CD14-positive monocyte (primary cell): Measurements from ENCODE around the gene MRTFA. TPM values are rescaled to one million over a fixed set of nuclear protein-coding genes. Genes with fewer than 3 reads are reported as not detected.

ENCODE experiments used
- DNase-seq, 3 donors: peaks; one replicate each; pipeline ENCODE4 v3.0.0-alpha.2; 2011 to 2022
- H2AFZ ChIP-seq: 2 replicates; pipeline ENCODE4 v1.6.0; 2012; ENCODE audit warnings: mild to moderate bottlenecking, low read depth, low read length, inconsistent platforms; ENCODE audit not compliant: insufficient read depth, poor library complexity, severe bottlenecking
- H3K27ac ChIP-seq, 2 donors: 1 replicate in 1 of 2; 2 replicates in 1 of 2; pipeline ENCODE4 v1.5.1; 2012 to 2013; ENCODE audit warnings: low read length in 2 of 2, control low read depth in 1 of 2, inconsistent platforms in 1 of 2, low read depth in 1 of 2, mild to moderate bottlenecking in 1 of 2
- H3K27me3 ChIP-seq, 2 donors: one replicate each; pipeline versions ENCODE4 v1.6.0 to v1.6.1; 2011 to 2013; ENCODE audit warnings: low read length in 2 of 2; ENCODE audit not compliant: control insufficient read depth in 2 of 2, insufficient read depth in 2 of 2
- H3K36me3 ChIP-seq, 2 donors: replicated peaks in 1 of 2; 1 replicate in 1 of 2; 2 replicates in 1 of 2; pipeline versions ENCODE4 v1.5.1 to v1.6.1; 2012 to 2013; ENCODE audit warnings: low read length in 2 of 2, control low read depth in 1 of 2, inconsistent platforms in 1 of 2, mild to moderate bottlenecking in 1 of 2; ENCODE audit not compliant: insufficient read depth in 2 of 2, control insufficient read depth in 1 of 2
- H3K4me1 ChIP-seq, 2 donors: 1 replicate in 1 of 2; 2 replicates in 1 of 2; pipeline versions ENCODE4 v1.5.1 to v1.6.1; 2012 to 2013; ENCODE audit warnings: low read length in 2 of 2, control low read depth in 1 of 2, inconsistent platforms in 1 of 2, mild to moderate bottlenecking in 1 of 2, moderate library complexity in 1 of 2; ENCODE audit not compliant: insufficient read depth in 2 of 2, control insufficient read depth in 1 of 2
- H3K4me2 ChIP-seq: replicated peaks from 2 replicates; pipeline ENCODE3; 2012; ENCODE audit warnings: low read length, moderate library complexity, mild to moderate bottlenecking; ENCODE audit not compliant: poor library complexity, severe bottlenecking; ENCODE audit errors: extremely low read depth
- H3K4me3 ChIP-seq, 3 experiments: fragments of 200-600 bp in 1 of 3; sonication (generic) in 1 of 3; replicated peaks in 1 of 3; 1 replicate in 2 of 3; 2 replicates in 1 of 3; pipeline ENCODE4 v1.5.1; 2011 to 2013; ENCODE audit warnings: low read length in 3 of 3, mild to moderate bottlenecking in 3 of 3, control low read depth in 2 of 3, low read depth in 2 of 3, inconsistent platforms in 1 of 3, moderate library complexity in 1 of 3
- H3K79me2 ChIP-seq: 2 replicates; pipeline ENCODE4 v1.6.0; 2012; ENCODE audit warnings: mild to moderate bottlenecking, control low read depth, inconsistent platforms, low read length, moderate library complexity; ENCODE audit not compliant: insufficient read depth
- H3K9ac ChIP-seq: 2 replicates; pipeline ENCODE4 v1.6.0; 2017; ENCODE audit warnings: low read length, mild to moderate bottlenecking; ENCODE audit not compliant: insufficient read depth, poor library complexity, severe bottlenecking
- H3K9me3 ChIP-seq, 2 donors: replicated peaks in 1 of 2; 1 replicate in 1 of 2; 2 replicates in 1 of 2; pipeline versions ENCODE4 v1.5.1 to v1.6.1; 2012 to 2013; ENCODE audit warnings: low read length in 2 of 2, control low read depth in 1 of 2; ENCODE audit not compliant: control insufficient read depth in 1 of 2, insufficient read depth in 1 of 2
- H4K20me1 ChIP-seq: 2 replicates; pipeline ENCODE4 v1.6.0; 2012; ENCODE audit warnings: mild to moderate bottlenecking, low read length, control low read depth, moderate library complexity; ENCODE audit not compliant: insufficient read depth
- H3K27ac Mint-ChIP-seq, 7 donors: one replicate each; pipeline ENCODE4 v1.8.0; 2020; ENCODE audit warnings: mild to moderate bottlenecking in 7 of 7, mixed read lengths in 7 of 7, moderate library complexity in 6 of 7, inconsistent platforms in 2 of 7
- H3K27me3 Mint-ChIP-seq, 3 donors: one replicate each; pipeline ENCODE4 v1.8.0; 2021 to 2022; ENCODE audit warnings: low read depth in 3 of 3, mild to moderate bottlenecking in 3 of 3, mixed read lengths in 3 of 3, moderate library complexity in 3 of 3, inconsistent platforms in 1 of 3
- H3K36me3 Mint-ChIP-seq, 2 donors: one replicate each; pipeline ENCODE4 v1.8.0; 2020; ENCODE audit warnings: mixed read lengths in 2 of 2, inconsistent platforms in 1 of 2, mild to moderate bottlenecking in 1 of 2
- H3K4me1 Mint-ChIP-seq: one replicate; pipeline ENCODE4 v1.8.0; 2020; ENCODE audit warnings: mild to moderate bottlenecking, mixed read lengths
- H3K4me3 Mint-ChIP-seq, 2 donors: one replicate each; pipeline ENCODE4 v1.8.0; 2020; ENCODE audit warnings: mild to moderate bottlenecking in 2 of 2, mixed read lengths in 2 of 2, moderate library complexity in 1 of 2
- H3K9me3 Mint-ChIP-seq, 7 donors: one replicate each; pipeline ENCODE4 v1.8.0; 2020 to 2022; ENCODE audit warnings: mixed read lengths in 7 of 7, mild to moderate bottlenecking in 6 of 7, moderate library complexity in 6 of 7, inconsistent platforms in 2 of 7
- WGBS: methylation state at CpG from one replicate; pipeline ENCODE4 v1.1.5; 2013; ENCODE audit warnings: missing lambda C conversion rate; ENCODE audit not compliant: insufficient coverage; 5-methylcytosine and 5-hydroxymethylcytosine counted together
- intact Hi-C, 2 donors: fragments of 100-400 bp; cut with micrococcal nuclease; formaldehyde crosslinking; loops; one replicate each; pipeline versions ENCODE4 v1.15.0 to v1.15.1; 2023
- polyA plus RNA-seq, 3 donors: library from polyadenylated mRNA; depleted of rRNA in 1 of 3; unstranded in 2 of 3; stranded (reverse) in 1 of 3; fragments of 300-500 nt in 2 of 3; fragments of >200 nt in 1 of 3; fragmentation: Illumina TruSeq in 2 of 3; gene quantifications; 1 replicate in 2 of 3; 2 replicates in 1 of 3; pipeline ENCODE4 v1.2.3, GENCODE V29; 2012 to 2021
- TF ChIP-seq, protein P1 (sequence below): fragments of 200-600 bp; IDR thresholded peaks from one replicate; pipeline ENCODE4 v1.8.0; 2022; ENCODE audit warnings: antibody characterized with exemption, mild to moderate bottlenecking

Gene MRTFA
- polyA plus RNA-seq, 3 donors, result 14.1 to 33.8 (median 18.9) TPM

DNA sequence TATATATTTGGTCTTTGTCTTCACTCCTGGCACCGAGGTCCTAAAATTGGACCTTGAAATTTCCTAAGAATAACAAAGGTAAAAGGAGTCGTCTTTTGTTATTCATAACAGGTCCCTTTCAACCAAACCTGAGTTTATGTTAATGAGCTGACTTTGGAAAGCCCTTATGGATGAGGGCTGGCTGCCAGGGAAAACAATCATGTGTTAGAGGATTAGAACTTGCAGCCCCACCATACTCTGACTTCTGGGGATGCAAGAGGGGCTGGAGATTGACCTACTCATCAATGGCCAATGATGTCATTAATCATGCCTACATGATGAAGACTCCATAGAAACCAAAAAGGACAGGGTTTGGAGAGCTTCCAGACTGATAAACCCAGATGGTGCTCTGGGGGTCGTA is 118.9 kb downstream of the MRTFA start:
- no peak overlapping the region for H3K27ac ChIP-seq
- H4K20me1 ChIP-seq, result peaks cover 3% of the 10 kb centered on the region
- no CpG with 5 or more reads among the region's 3 CpGs for WGBS
- TF ChIP-seq, protein P1, sequence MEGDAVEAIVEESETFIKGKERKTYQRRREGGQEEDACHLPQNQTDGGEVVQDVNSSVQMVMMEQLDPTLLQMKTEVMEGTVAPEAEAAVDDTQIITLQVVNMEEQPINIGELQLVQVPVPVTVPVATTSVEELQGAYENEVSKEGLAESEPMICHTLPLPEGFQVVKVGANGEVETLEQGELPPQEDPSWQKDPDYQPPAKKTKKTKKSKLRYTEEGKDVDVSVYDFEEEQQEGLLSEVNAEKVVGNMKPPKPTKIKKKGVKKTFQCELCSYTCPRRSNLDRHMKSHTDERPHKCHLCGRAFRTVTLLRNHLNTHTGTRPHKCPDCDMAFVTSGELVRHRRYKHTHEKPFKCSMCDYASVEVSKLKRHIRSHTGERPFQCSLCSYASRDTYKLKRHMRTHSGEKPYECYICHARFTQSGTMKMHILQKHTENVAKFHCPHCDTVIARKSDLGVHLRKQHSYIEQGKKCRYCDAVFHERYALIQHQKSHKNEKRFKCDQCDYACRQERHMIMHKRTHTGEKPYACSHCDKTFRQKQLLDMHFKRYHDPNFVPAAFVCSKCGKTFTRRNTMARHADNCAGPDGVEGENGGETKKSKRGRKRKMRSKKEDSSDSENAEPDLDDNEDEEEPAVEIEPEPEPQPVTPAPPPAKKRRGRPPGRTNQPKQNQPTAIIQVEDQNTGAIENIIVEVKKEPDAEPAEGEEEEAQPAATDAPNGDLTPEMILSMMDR, result no peak
- Mint-ChIP-seq H3K27me3 (no peaks in the 10 kb centered on the region), H3K4me3 (no peak overlapping the region), H3K36me3 (peaks cover 30 to 51% of the 10 kb centered on the region in 2 donors), H3K27ac (no peak overlapping the region), H3K9me3 (no peaks in the 10 kb centered on the region), H3K4me1 (peaks cover 8% of the 10 kb centered on the region)
- no peak overlapping the region for H3K4me3 ChIP-seq
- peaks cover 4 to 35% of the 10 kb centered on the region in 2 donors for H3K36me3 ChIP-seq
- H3K4me2 ChIP-seq, result no peak overlapping the region
- H3K79me2 ChIP-seq, result peaks cover 20% of the 10 kb centered on the region
- no peak for DNase-seq
- H2AFZ ChIP-seq, result no peak overlapping the region
- no peak overlapping the region for H3K9ac ChIP-seq
- intact Hi-C loops, result no loop called here
- no peaks in the 10 kb centered on the region for H3K4me1 ChIP-seq
- no peaks in the 10 kb centered on the region for H3K9me3 ChIP-seq
- H3K27me3 ChIP-seq, result no peaks in the 10 kb centered on the region

GRCh38 chr22:40516416-40516815 is 120.1 kb downstream of the MRTFA start:
- DNase-seq, result no peak
- Mint-ChIP-seq H3K36me3 (peaks cover 26 to 40% of the 10 kb centered on the region in 2 donors), H3K4me3 (no peak overlapping the region), H3K9me3 (no peaks in the 10 kb centered on the region), H3K4me1 (peaks cover 8% of the 10 kb centered on the region), H3K27me3 (no peaks in the 10 kb centered on the region), H3K27ac (no peak overlapping the region)
- Histone ChIP-seq H3K36me3 (peaks cover 4 to 32% of the 10 kb centered on the region in 2 donors), H3K9ac (no peak overlapping the region), H3K4me2 (no peak overlapping the region), H3K27ac (no peak overlapping the region), H4K20me1 (peaks cover 3% of the 10 kb centered on the region), H3K79me2 (peaks cover 26% of the 10 kb centered on the region), H3K4me3 (no peak overlapping the region), H3K9me3 (no peaks in the 10 kb centered on the region), H2AFZ (no peak overlapping the region), H3K4me1 (no peaks in the 10 kb centered on the region), H3K27me3 (no peaks in the 10 kb centered on the region)
- intact Hi-C loops, result no loop called here
- TF ChIP-seq, protein P1, result no peak
- no CpG with 5 or more reads among the region's 3 CpGs for WGBS
